HCT116 (cell line): Measurements from ENCODE around the gene CISD1. TPM values are rescaled to one million over a fixed set of nuclear protein-coding genes. Genes with fewer than 3 reads are reported as not detected.

Experiments used
- ATAC-seq: fragments of 200-7000 bp; cut with Tn5 transposase; 2 replicates; pipeline ENCODE4 v1.9.1; 2020; ENCODE audit warnings: mild to moderate bottlenecking, moderate library complexity
- BruUV-seq: library from RNA; stranded (reverse); fragments of 400-500 nt; replicated peaks from 2 replicates; lab custom pipeline; 2021; lab: Mats Ljungman, UMichigan
- CTCF ChIA-PET: fragments of 300-600 bp; sonication (Branson Sonifier 250); formaldehyde crosslinking; loops from one replicate; lab custom pipeline; 2021; ENCODE audit warnings: antibody characterized with exemption; lab: Charles Lee
- POLR2A ChIA-PET: fragments of 300-600, 350-600 bp; sonication (Branson Sonifier 250); formaldehyde crosslinking; loops from one replicate; lab custom pipeline; 2021; ENCODE audit warnings: antibody characterized with exemption; lab: Charles Lee
- RAD21 ChIA-PET, 2 experiments: fragments of 300-600 bp; sonication (Branson Sonifier 250); formaldehyde crosslinking; loops; one replicate each; lab custom pipeline; 2023; ENCODE audit warnings: low total read pairs in 2 of 2; ENCODE audit not compliant: uncharacterized antibody in 2 of 2, unreplicated experiment in 2 of 2, low non-redundant PET in 1 of 2; lab: Charles Lee
- DNase-seq: peaks from one replicate; pipeline ENCODE4 v3.0.0-alpha.2; 2010; ENCODE audit warnings: low read depth, low spot score
- H2AFZ ChIP-seq: fragments of 200-600 bp; shearing (Covaris generic), sonication (generic); 2 replicates; pipeline ENCODE4 v1.6.1; 2017; ENCODE audit warnings: low read depth, mixed run types, mixed read lengths, antibody characterized with exemption, low read length; ENCODE audit not compliant: poor library complexity, severe bottlenecking
- H3K27ac ChIP-seq: 2 replicates; pipeline ENCODE4 v1.5.1; 2012; ENCODE audit warnings: low read depth, low read length
- H3K27me3 ChIP-seq: fragments of 200-600 bp; sonication (generic); 2 replicates; pipeline ENCODE4 v1.6.1; 2016; ENCODE audit warnings: mixed run types, low read length, mixed read lengths; ENCODE audit not compliant: insufficient read depth
- H3K36me3 ChIP-seq, 2 experiments: fragments of 200-500 bp in 1 of 2; fragments of 200-600 bp in 1 of 2; sonication (Bioruptor generic) in 1 of 2; sonication (generic) in 1 of 2; 2 replicates each; pipeline versions ENCODE4 v1.5.1 to v1.6.1; 2014 to 2016; ENCODE audit warnings: low read length in 2 of 2, inconsistent platforms in 1 of 2, mixed read lengths in 1 of 2, mixed run types in 1 of 2; ENCODE audit not compliant: insufficient read depth in 2 of 2, control insufficient read depth in 1 of 2
- H3K4me1 ChIP-seq, 2 experiments: fragments of 200-600 bp in 1 of 2; sonication (generic) in 1 of 2; 2 replicates each; pipeline versions ENCODE4 v1.5.1 to v1.6.1; 2012 to 2017; ENCODE audit warnings: low read length in 2 of 2, inconsistent platforms in 1 of 2, mild to moderate bottlenecking in 1 of 2, mixed read lengths in 1 of 2, mixed run types in 1 of 2, moderate library complexity in 1 of 2; ENCODE audit not compliant: insufficient read depth in 2 of 2, control insufficient read depth in 1 of 2
- H3K4me2 ChIP-seq: fragments of 200-600 bp; sonication (generic); 2 replicates; pipeline ENCODE4 v1.6.1; 2017; ENCODE audit warnings: mixed run types, low read length, mixed read lengths
- H3K4me3 ChIP-seq, 2 experiments: fragments of 200-600 bp in 1 of 2; sonication (generic) in 1 of 2; replicated peaks in 1 of 2; 2 replicates each; pipeline ENCODE4 v1.5.1; 2011 to 2016; ENCODE audit warnings: low read length in 2 of 2, control low read depth in 1 of 2, low read depth in 1 of 2, mild to moderate bottlenecking in 1 of 2, mixed read lengths in 1 of 2, mixed run types in 1 of 2
- H3K79me2 ChIP-seq: fragments of 200-600 bp; sonication (generic); 2 replicates; pipeline ENCODE4 v1.6.1; 2017; ENCODE audit warnings: mild to moderate bottlenecking, mixed run types, low read length, moderate library complexity, mixed read lengths; ENCODE audit not compliant: insufficient read depth
- H3K9ac ChIP-seq: fragments of 200-600 bp; sonication (generic); 2 replicates; pipeline ENCODE4 v1.6.1; 2016; ENCODE audit warnings: low read length, mixed read lengths
- H3K9me2 ChIP-seq: fragments of 200-600 bp; sonication (generic), shearing (Covaris generic); 2 replicates; pipeline ENCODE4 v1.6.1; 2017; ENCODE audit warnings: mixed run types, mild to moderate bottlenecking, moderate library complexity; ENCODE audit not compliant: insufficient read depth
- H3K9me3 ChIP-seq, 2 experiments: fragments of 200-500 bp in 1 of 2; fragments of 200-600 bp in 1 of 2; sonication (Bioruptor generic) in 1 of 2; sonication (generic) in 1 of 2; 2 replicates each; pipeline ENCODE4 v1.6.1; 2014 to 2017; ENCODE audit warnings: low read length in 2 of 2, mixed read lengths in 2 of 2, inconsistent platforms in 1 of 2, low read depth in 1 of 2, mild to moderate bottlenecking in 1 of 2, mixed run types in 1 of 2, moderate library complexity in 1 of 2; ENCODE audit not compliant: control insufficient read depth in 1 of 2, insufficient read depth in 1 of 2
- H4K20me1 ChIP-seq: fragments of 200-600 bp; sonication (generic), shearing (Covaris generic); 2 replicates; pipeline ENCODE4 v1.6.1; 2017; ENCODE audit warnings: mixed run types, mild to moderate bottlenecking, moderate library complexity; ENCODE audit not compliant: insufficient read depth
- ATF3 ChIP-seq: IDR thresholded peaks from 2 replicates; pipeline ENCODE4 v1.6.1; 2012
- CBX3 ChIP-seq: IDR thresholded peaks from 2 replicates; pipeline ENCODE4 v1.6.1; 2012; ENCODE audit warnings: low read depth
- CEBPB ChIP-seq: IDR thresholded peaks from 2 replicates; pipeline ENCODE4 v1.6.1; 2012; ENCODE audit warnings: low read depth
- CTCF ChIP-seq, 3 experiments: fragments of 200-600 bp in 1 of 3; sonication (generic) in 1 of 3; IDR thresholded peaks in 2 of 3; conservative IDR thresholded peaks in 1 of 3; 2 replicates each; pipeline ENCODE4 v1.5.1; 2012 to 2017; ENCODE audit warnings: low read depth in 2 of 3, low read length in 2 of 3, antibody characterized with exemption in 1 of 3, borderline replicate concordance in 1 of 3, control low read depth in 1 of 3, mild to moderate bottlenecking in 1 of 3, mixed read lengths in 1 of 3, mixed run types in 1 of 3, moderate library complexity in 1 of 3; ENCODE audit not compliant: insufficient read depth in 1 of 3
- EGR1 ChIP-seq: IDR thresholded peaks from 2 replicates; pipeline ENCODE4 v1.6.1; 2012; ENCODE audit warnings: low read depth
- ELF1 ChIP-seq: IDR thresholded peaks from 2 replicates; pipeline ENCODE4 v1.6.1; 2012; ENCODE audit warnings: low read depth, borderline replicate concordance
- FOSL1 ChIP-seq: IDR thresholded peaks from 2 replicates; pipeline ENCODE4 v1.6.1; 2012; ENCODE audit warnings: low read depth
- JUND ChIP-seq: IDR thresholded peaks from 2 replicates; pipeline ENCODE4 v1.6.1; 2012
- POLR2AphosphoS5 ChIP-seq: IDR thresholded peaks from 2 replicates; pipeline ENCODE4 v1.6.1; 2011; ENCODE audit warnings: mild to moderate bottlenecking, low read depth, low read length, moderate library complexity
- RAD21 ChIP-seq: IDR thresholded peaks from 2 replicates; pipeline ENCODE4 v1.6.1; 2012; ENCODE audit warnings: low read depth, mild to moderate bottlenecking
- REST ChIP-seq: IDR thresholded peaks from 2 replicates; pipeline ENCODE4 v1.6.1; 2012; ENCODE audit warnings: low read depth
- SP1 ChIP-seq: IDR thresholded peaks from 2 replicates; pipeline ENCODE4 v1.6.1; 2012; ENCODE audit warnings: low read depth
- TCF7L2 ChIP-seq: IDR thresholded peaks from 2 replicates; pipeline ENCODE4 v1.7.0; 2011; ENCODE audit warnings: borderline replicate concordance, inconsistent platforms; ENCODE audit not compliant: insufficient read depth, insufficient read length; ENCODE audit errors: extremely low read depth
- YY1 ChIP-seq: IDR thresholded peaks from 2 replicates; pipeline ENCODE4 v1.6.1; 2011; ENCODE audit warnings: low read length, low read depth, moderate library complexity, mild to moderate bottlenecking; ENCODE audit not compliant: insufficient replicate concordance; ENCODE audit errors: extremely low read depth
- ZBTB33 ChIP-seq: IDR thresholded peaks from 2 replicates; pipeline ENCODE4 v1.6.1; 2011; ENCODE audit warnings: mild to moderate bottlenecking, low read length, moderate library complexity; ENCODE audit not compliant: insufficient replicate concordance; ENCODE audit errors: extremely low read depth
- ZFX ChIP-seq: fragments of 450-650 bp; IDR thresholded peaks from 2 replicates; pipeline ENCODE4 v1.6.1; 2017
- ZNF274 ChIP-seq: fragments of 200-500 bp; sonication (Bioruptor generic); IDR thresholded peaks from 2 replicates; pipeline ENCODE4 v1.6.1; 2014; ENCODE audit warnings: mild to moderate bottlenecking, low read depth, low read length, inconsistent platforms
- intact Hi-C: fragments of 100-400 bp; cut with micrococcal nuclease; formaldehyde crosslinking; loops from 2 replicates; pipeline ENCODE4 v1.10.0; 2022
- total RNA-seq: library from RNA; stranded (reverse); gene quantifications from one replicate; pipeline ENCODE4 v1.2.1, GENCODE V29; 2021; ENCODE audit not compliant: unreplicated experiment

CISD1 gene
- total RNA-seq, 1 experiment from 2014 or later: 47.3 TPM

GRCh38 chr10:58302254-58302653 is 33.3 kb downstream of the CISD1 start:
- H3K4me2 ChIP-seq: no peak overlapping the region
- H4K20me1 ChIP-seq: no peaks in the 10 kb centered on the region
- ATAC-seq (no peak), DNase-seq (no peak)
- H3K9ac ChIP-seq: no peak overlapping the region
- ChIA-PET CTCF (interaction anchor here (3.7 kb wide), 1 partner anchor 12 kb away, joined by 18 read pairs; no protein-coding TSS in a partner anchor), RAD21 (no interaction called here), POLR2A (no interaction called here)
- no peak overlapping the region for H3K27ac ChIP-seq
- H3K9me3 ChIP-seq: no peaks in the 10 kb centered on the region
- H2AFZ ChIP-seq: no peak overlapping the region
- H3K27me3 ChIP-seq: peaks cover 14% of the 10 kb centered on the region; the same call in 1 of the 2 replicates
- H3K9me2 ChIP-seq: no peaks in the 10 kb centered on the region
- no peaks in the 10 kb centered on the region for H3K79me2 ChIP-seq
- TF ChIP-seq CTCF (IDR thresholded peaks at IDR 0.05 in 2 of 3, conservative IDR thresholded peaks at IDR 0.05 in 1 of 3; ENCODE audit: borderline replicate concordance in 1 of 3, insufficient read depth in 1 of 3, low read depth in 2 of 3, low read length in 2 of 3): no peak
- TF ChIP-seq ATF3: no peak
- no peak for TF ChIP-seq POLR2AphosphoS5
- no peak for TF ChIP-seq EGR1
- no peak for TF ChIP-seq REST
- TF ChIP-seq JUND: no peak
- no peak for TF ChIP-seq FOSL1
- no peak for TF ChIP-seq ZBTB33
- TF ChIP-seq RAD21: no peak
- no peak for TF ChIP-seq CEBPB
- no peak for TF ChIP-seq SP1
- TF ChIP-seq YY1: no peak
- no peak for TF ChIP-seq ZNF274
- no peak for TF ChIP-seq ZFX
- TF ChIP-seq TCF7L2: no peak
- TF ChIP-seq CBX3: no peak
- no peak for TF ChIP-seq ELF1
- BruUV-seq: no TSS peak
- no peaks in the 10 kb centered on the region for H3K4me1 ChIP-seq
- H3K4me3 ChIP-seq: no peak overlapping the region
- intact Hi-C loops: loop anchor here (5.0 kb wide), 1 partner anchor 230 kb away; no protein-coding TSS in a partner anchor
- H3K36me3 ChIP-seq: no peaks in the 10 kb centered on the region
